K562 (cell line): Measurements from ENCODE around the gene NINJ1. TPM values are rescaled to one million over a fixed set of nuclear protein-coding genes. Genes with fewer than 3 reads are reported as not detected.

Experiments used
- CREB1 ChIP-seq, 2 experiments: sonication (generic) in 1 of 2; formaldehyde crosslinking in 1 of 2; IDR thresholded peaks; 2 replicates each; pipeline versions ENCODE4 v1.6.1 to v1.8.0; 2012 to 2022; ENCODE audit warnings: inconsistent platforms in 1 of 2, mild to moderate bottlenecking in 1 of 2, missing genetic modification reagents in 1 of 2, moderate library complexity in 1 of 2
- HNRNPH1 ChIP-seq: fragments of 200-400 bp; formaldehyde crosslinking; optimal IDR thresholded peaks from 2 replicates; pipeline ENCODE3; 2017; ENCODE audit warnings: low read depth, mild to moderate bottlenecking, low read length, moderate library complexity
- IRF2 ChIP-seq: sonication (generic); formaldehyde crosslinking; IDR thresholded peaks from 2 replicates; pipeline ENCODE4 v1.8.1; 2022; ENCODE audit warnings: mild to moderate bottlenecking, missing genetic modification reagents
- MYC ChIP-seq, 2 experiments: fragments of 250-450 bp in 1 of 2; sonication (Bioruptor Pico) in 1 of 2; IDR thresholded peaks; 2 replicates each; pipeline versions ENCODE4 v1.5.1 to v1.6.1; 2012 to 2021; ENCODE audit warnings: low read depth in 2 of 2, borderline replicate concordance in 1 of 2, improper control_type of control experiment in 1 of 2, low read length in 1 of 2, mild to moderate bottlenecking in 1 of 2, moderate library complexity in 1 of 2
- NFE2 ChIP-seq: IDR thresholded peaks from 2 replicates; pipeline ENCODE4 v1.6.1; 2014; ENCODE audit warnings: antibody characterized with exemption, low read depth
- PBX2 ChIP-seq, 2 experiments: IDR thresholded peaks in 1 of 2; conservative IDR thresholded peaks in 1 of 2; 2 replicates each; pipeline ENCODE4 v1.6.1; 2016; ENCODE audit warnings: low read depth in 2 of 2, mild to moderate bottlenecking in 1 of 2, missing compliant biosample characterization in 1 of 2, missing genetic modification characterization in 1 of 2, moderate library complexity in 1 of 2
- SOX6 ChIP-seq: fragments of 450-650 bp; IDR thresholded peaks from 2 replicates; pipeline ENCODE4 v1.6.1; 2014; ENCODE audit warnings: mild to moderate bottlenecking
- SP1 ChIP-seq: sonication (generic); formaldehyde crosslinking; IDR thresholded peaks from 2 replicates; pipeline ENCODE4 v1.8.1; 2022; ENCODE audit warnings: mild to moderate bottlenecking, missing genetic modification reagents
- VEZF1 ChIP-seq: fragments of 200-800 bp; sonication (Bioruptor generic); IDR thresholded peaks from 2 replicates; pipeline ENCODE4 v1.6.1; 2017; ENCODE audit warnings: missing genetic modification characterization, missing compliant biosample characterization
- ZFP36 ChIP-seq: fragments of 150-350 bp; IDR thresholded peaks from 2 replicates; pipeline ENCODE4 v1.6.1; 2018; ENCODE audit warnings: low read length, low read depth; ENCODE audit not compliant: partially characterized antibody
- ZKSCAN1 ChIP-seq: fragments of 150-350 bp; IDR thresholded peaks from 2 replicates; pipeline ENCODE4 v1.6.1; 2016; ENCODE audit warnings: low read depth, low read length
- ZNF232 ChIP-seq: sonication (generic); formaldehyde crosslinking; IDR thresholded peaks from 2 replicates; pipeline ENCODE4 v1.8.0; 2022; ENCODE audit warnings: mild to moderate bottlenecking, missing genetic modification reagents
- ZNF431 ChIP-seq: sonication (generic); formaldehyde crosslinking; IDR thresholded peaks from 2 replicates; pipeline ENCODE4 v1.8.0; 2022; ENCODE audit warnings: mild to moderate bottlenecking, missing genetic modification reagents
- polyA plus RNA-seq, 8 experiments: library from polyadenylated mRNA; depleted of rRNA in 4 of 8; stranded (reverse) in 5 of 8; unstranded in 3 of 8; fragments of >200 nt; fragmentation: Nextera tagmentation in 2 of 8; fragmentation: Illumina TruSeq in 1 of 8; extraction: Ambion mirVana in 2 of 8; extraction: Trizol in 1 of 8; gene quantifications; 2 replicates each; pipeline versions ENCODE4 v1.2.1 to v1.2.3, GENCODE V29; 2011 to 2014; ENCODE audit warnings: inconsistent platforms in 1 of 8, missing spikeins in 1 of 8
- total RNA-seq, 7 experiments: library from RNA; depleted of rRNA in 6 of 7; stranded (reverse); fragments of >200 nt in 6 of 7; fragmentation: Illumina TruSeq in 2 of 7; extraction: Trizol in 2 of 7; gene quantifications; 2 replicates each; pipeline versions ENCODE4 v1.2.1 to v1.2.3, GENCODE V29; 2011 to 2021; ENCODE audit warnings: low replicate concordance in 1 of 7
- TF ChIP-seq, protein P1 (sequence below): sonication (generic); IDR thresholded peaks from 2 replicates; pipeline ENCODE4 v1.6.1; 2016
- TF ChIP-seq, protein P2 (sequence below): sonication (generic); formaldehyde crosslinking; IDR thresholded peaks from 2 replicates; pipeline ENCODE4 v1.8.0; 2022; ENCODE audit warnings: mild to moderate bottlenecking, low read depth, missing genetic modification reagents
- TF ChIP-seq, protein P3 (sequence below), 2 experiments: fragments of 450-650 bp; conservative IDR thresholded peaks; 2 replicates each; pipeline ENCODE4 v1.6.1; 2017; ENCODE audit warnings: mild to moderate bottlenecking in 2 of 2, moderate library complexity in 2 of 2

Gene NINJ1
- total and polyA plus RNA-seq, 9 of the 15 experiments (the other 6 are each of a cell fraction or from before 2014, with no cell fraction given) = 0.13 to 8.4 (median 4.9) TPM

DNA sequence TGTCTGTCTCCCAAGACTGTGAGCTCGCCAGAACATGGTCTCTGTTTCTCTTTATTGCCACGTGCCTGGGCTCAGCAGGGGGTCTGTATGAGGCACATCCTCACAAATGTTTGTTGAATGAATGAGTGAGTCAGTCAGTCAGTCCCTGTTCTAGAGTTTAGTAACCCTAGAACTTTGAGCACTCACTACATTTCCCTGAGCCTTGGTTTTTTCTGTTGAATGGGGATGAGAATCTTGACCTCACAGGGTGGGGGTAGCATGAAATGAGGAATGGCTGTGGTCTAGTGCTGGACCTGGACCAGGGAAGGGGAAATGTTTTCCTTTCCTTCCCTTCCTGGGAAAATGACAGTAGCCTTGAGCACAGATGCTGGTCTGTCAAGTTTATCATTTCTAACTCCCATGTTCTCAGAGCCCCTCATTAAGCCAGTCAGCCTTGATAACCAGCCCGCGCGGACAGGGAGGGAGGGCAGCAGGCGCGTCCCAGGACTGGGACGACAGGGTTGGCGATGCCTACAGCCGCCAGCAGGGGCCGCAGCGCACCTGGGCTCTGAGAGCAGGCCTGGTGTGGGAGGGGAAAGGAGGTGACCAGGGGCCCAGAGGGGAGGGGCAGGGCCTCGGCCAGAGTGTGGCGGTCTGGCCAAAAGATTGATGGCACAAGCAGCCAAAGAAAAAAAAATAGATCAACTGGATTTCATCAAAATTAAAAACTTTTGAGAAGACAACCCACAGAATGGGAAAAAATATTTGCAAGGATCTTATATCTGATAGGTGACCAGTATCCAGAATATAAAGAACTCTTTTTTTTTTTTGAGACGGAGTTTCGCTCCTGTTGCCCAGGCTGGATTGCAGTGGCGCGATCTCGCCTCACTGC is 25.8 kb upstream of the NINJ1 start (continued):
- TF ChIP-seq IRF2 (CRISPR knock-in tag) (no peak), ZNF431 (CRISPR knock-in tag) (no peak), VEZF1 (CRISPR knock-in tag) (peak; percentile 94), NFE2 (0 out of 2 replicates have a peak, but pooled peaks have one; percentile 1), SP1 (peak; percentile 48; the same call in 1 of the 2 replicates), PBX2 (CRISPR knock-in tag; IDR thresholded peaks at IDR 0.05; ENCODE audit: low read depth) (no peak), PBX2 (tag; conservative IDR thresholded peaks at IDR 0.05; ENCODE audit: low read depth) (peak; percentile 74), CREB1 (IDR thresholded peaks at IDR 0.05) (peak; percentile 15; the same call in 1 of the 2 replicates), CREB1 (CRISPR knock-in tag; IDR thresholded peaks at IDR 0.05) (0 out of 2 replicates have a peak, but pooled peaks have one; percentile 39), ZNF232 (CRISPR knock-in tag) (no peak), HNRNPH1 (no peak), ZKSCAN1 (0 out of 2 replicates have a peak, but pooled peaks have one; percentile 30), SOX6 (0 out of 2 replicates have a peak, but pooled peaks have one; percentile 23), ZFP36 (peak; percentile 31), MYC (IDR thresholded peaks at IDR 0.05; ENCODE audit: low read depth, low read length) (peak; percentile 55; the same call in 1 of the 2 replicates), MYC (CRISPR knock-in tag; IDR thresholded peaks at IDR 0.05; ENCODE audit: borderline replicate concordance, low read depth) (no peak)
- TF ChIP-seq, protein P1, sequence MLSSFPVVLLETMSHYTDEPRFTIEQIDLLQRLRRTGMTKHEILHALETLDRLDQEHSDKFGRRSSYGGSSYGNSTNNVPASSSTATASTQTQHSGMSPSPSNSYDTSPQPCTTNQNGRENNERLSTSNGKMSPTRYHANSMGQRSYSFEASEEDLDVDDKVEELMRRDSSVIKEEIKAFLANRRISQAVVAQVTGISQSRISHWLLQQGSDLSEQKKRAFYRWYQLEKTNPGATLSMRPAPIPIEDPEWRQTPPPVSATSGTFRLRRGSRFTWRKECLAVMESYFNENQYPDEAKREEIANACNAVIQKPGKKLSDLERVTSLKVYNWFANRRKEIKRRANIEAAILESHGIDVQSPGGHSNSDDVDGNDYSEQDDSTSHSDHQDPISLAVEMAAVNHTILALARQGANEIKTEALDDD = peak; percentile 48
- TF ChIP-seq, protein P2, sequence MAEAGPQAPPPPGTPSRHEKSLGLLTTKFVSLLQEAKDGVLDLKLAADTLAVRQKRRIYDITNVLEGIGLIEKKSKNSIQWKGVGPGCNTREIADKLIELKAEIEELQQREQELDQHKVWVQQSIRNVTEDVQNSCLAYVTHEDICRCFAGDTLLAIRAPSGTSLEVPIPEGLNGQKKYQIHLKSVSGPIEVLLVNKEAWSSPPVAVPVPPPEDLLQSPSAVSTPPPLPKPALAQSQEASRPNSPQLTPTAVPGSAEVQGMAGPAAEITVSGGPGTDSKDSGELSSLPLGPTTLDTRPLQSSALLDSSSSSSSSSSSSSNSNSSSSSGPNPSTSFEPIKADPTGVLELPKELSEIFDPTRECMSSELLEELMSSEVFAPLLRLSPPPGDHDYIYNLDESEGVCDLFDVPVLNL = no peak
- TF ChIP-seq, protein P3, sequence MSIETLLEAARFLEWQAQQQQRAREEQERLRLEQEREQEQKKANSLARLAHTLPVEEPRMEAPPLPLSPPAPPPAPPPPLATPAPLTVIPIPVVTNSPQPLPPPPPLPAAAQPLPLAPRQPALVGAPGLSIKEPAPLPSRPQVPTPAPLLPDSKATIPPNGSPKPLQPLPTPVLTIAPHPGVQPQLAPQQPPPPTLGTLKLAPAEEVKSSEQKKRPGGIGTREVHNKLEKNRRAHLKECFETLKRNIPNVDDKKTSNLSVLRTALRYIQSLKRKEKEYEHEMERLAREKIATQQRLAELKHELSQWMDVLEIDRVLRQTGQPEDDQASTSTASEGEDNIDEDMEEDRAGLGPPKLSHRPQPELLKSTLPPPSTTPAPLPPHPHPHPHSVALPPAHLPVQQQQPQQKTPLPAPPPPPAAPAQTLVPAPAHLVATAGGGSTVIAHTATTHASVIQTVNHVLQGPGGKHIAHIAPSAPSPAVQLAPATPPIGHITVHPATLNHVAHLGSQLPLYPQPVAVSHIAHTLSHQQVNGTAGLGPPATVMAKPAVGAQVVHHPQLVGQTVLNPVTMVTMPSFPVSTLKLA (conservative IDR thresholded peaks at IDR 0.05) = 0 out of 4 replicates have a peak, but pooled peaks of 1 of the 2 experiments have one; percentile 42
